ENCODE data around the gene ART5. TPM values are rescaled to one million over a fixed set of nuclear protein-coding genes. Genes with fewer than 3 reads are reported as not detected.

The ART5 gene
- total RNA-seq, 1 donor from 2014 or later, result not detected

DNA sequence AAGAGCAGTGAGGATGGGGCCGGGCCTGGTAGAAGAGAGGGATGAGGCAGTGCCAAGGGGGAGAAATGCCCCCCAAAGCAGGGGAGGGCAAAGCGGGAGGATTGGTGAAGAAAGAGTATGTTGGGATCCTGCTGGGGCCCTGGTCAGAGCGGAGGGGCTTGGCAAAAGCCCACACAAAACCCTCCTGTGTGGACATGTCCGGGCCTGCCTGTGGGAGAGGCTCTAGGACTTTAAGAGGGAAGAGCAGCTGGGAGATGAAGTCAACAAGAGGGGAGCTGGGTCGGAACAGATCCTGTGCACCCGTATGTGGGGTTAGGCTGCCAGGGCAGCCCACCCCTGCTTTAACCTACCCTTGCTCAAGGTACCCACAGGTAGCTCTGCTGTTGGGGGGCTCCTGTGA is 25.8 kb downstream of the ART5 start:
- intact Hi-C loops (cut with DNase I), result no loop called here

GRCh38 chr11:3614742-3615171 is 27.0 kb downstream of the ART5 start:
- Histone ChIP-seq H3K36me3 (no peaks in the 10 kb centered on the region), H3K4me1 (no peaks in the 10 kb centered on the region), H3K27ac (no peak overlapping the region), H3K27me3 (no peaks in the 10 kb centered on the region), H3K4me3 (no peak overlapping the region), H3K9me3 (no peaks in the 10 kb centered on the region)
- intact Hi-C loops (cut with DNase I), result no loop called here
- no peak for DNase-seq (ENCODE audit: low spot score in 2 of 2)
- TF ChIP-seq, protein P1, sequence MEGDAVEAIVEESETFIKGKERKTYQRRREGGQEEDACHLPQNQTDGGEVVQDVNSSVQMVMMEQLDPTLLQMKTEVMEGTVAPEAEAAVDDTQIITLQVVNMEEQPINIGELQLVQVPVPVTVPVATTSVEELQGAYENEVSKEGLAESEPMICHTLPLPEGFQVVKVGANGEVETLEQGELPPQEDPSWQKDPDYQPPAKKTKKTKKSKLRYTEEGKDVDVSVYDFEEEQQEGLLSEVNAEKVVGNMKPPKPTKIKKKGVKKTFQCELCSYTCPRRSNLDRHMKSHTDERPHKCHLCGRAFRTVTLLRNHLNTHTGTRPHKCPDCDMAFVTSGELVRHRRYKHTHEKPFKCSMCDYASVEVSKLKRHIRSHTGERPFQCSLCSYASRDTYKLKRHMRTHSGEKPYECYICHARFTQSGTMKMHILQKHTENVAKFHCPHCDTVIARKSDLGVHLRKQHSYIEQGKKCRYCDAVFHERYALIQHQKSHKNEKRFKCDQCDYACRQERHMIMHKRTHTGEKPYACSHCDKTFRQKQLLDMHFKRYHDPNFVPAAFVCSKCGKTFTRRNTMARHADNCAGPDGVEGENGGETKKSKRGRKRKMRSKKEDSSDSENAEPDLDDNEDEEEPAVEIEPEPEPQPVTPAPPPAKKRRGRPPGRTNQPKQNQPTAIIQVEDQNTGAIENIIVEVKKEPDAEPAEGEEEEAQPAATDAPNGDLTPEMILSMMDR (IDR thresholded peaks at IDR 0.05), result no peak

More for the DNA sequence above, 25.8 kb downstream of the ART5 start:
- Histone ChIP-seq H3K4me1 (no peaks in the 10 kb centered on the region), H3K27me3 (no peaks in the 10 kb centered on the region), H3K4me3 (no peak overlapping the region), H3K9me3 (no peaks in the 10 kb centered on the region), H3K36me3 (no peaks in the 10 kb centered on the region), H3K27ac (no peak overlapping the region)
- TF ChIP-seq, protein P1 (IDR thresholded peaks at IDR 0.05), result no peak
- DNase-seq (ENCODE audit: low spot score in 2 of 2), result no peak

DNA sequence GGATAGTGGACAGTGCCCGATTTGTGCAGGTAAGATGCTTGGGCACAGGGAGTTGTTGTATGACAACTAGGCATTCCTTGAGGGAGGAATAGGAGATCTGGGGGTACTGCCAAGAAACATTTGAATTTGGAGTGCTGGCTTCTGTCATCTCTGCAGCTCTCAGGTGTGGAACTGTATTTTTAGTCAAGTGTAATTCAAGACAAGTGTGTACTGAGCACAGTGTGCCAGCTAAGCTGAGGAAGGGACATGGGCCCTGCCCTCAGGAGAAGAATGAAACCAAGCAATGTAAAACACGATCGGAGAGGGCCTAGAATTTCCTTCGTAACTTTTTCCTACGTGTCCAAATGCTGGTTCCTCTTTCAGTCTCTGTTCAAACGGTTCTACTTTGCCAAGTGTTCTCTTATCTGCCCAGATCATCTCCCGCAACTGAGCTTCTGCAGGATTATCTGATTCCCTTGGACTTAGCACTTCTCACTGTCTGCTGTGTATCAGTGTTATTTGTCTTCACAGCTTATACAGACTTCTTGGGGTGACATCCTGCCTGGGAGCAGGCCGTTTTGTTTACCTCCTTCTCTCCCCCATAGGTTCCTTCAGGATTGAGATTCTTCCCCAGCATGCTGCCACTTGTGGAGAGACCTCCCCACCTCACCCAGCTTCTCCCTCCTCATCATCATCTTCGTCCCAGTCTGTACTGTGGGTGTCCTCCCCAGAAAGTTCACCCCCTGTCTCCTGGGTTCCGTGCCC is 27.6 kb downstream of the ART5 start:
- Histone ChIP-seq H3K27me3 (no peaks in the 10 kb centered on the region), H3K27ac (no peak overlapping the region), H3K9me3 (no peaks in the 10 kb centered on the region), H3K4me1 (no peaks in the 10 kb centered on the region), H3K4me3 (no peak overlapping the region), H3K36me3 (no peaks in the 10 kb centered on the region)
- no peak for DNase-seq (ENCODE audit: low spot score in 2 of 2)
- intact Hi-C loops (cut with DNase I), result no loop called here
- TF ChIP-seq, protein P1 (IDR thresholded peaks at IDR 0.05), result no peak

GRCh38 chr11:3611976-3612678 is 29.7 kb downstream of the ART5 start:
- intact Hi-C loops (cut with DNase I), result no loop called here
- Histone ChIP-seq H3K4me3 (no peak overlapping the region), H3K27ac (no peak overlapping the region), H3K9me3 (no peaks in the 10 kb centered on the region), H3K36me3 (no peaks in the 10 kb centered on the region), H3K27me3 (no peaks in the 10 kb centered on the region), H3K4me1 (no peaks in the 10 kb centered on the region)
- TF ChIP-seq, protein P1 (IDR thresholded peaks at IDR 0.05), result no peak
- DNase-seq (ENCODE audit: low spot score in 2 of 2), result no peak

DNA sequence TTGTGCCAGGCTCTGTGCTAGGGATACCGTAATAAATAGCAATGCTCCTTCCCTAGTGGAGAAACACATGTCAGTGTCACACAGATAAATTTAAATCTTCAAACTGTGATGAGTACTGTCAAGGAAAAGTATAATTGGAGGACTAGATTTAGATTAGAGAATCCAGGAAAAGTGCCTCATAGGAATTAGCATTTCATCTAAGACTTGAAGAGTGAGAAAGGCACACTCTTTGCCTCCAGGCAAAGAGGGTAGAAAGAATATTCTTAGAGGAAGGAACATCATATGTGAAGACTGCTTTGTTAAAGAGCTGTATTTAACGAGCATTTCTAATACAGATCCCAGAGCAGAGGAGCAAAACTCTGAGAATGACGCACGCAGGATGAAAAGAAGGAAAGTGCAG is 30.9 kb downstream of the ART5 start:
- intact Hi-C loops (cut with DNase I), result no loop called here
- no peak for DNase-seq (ENCODE audit: low spot score in 2 of 2)
- Histone ChIP-seq H3K4me3 (no peak overlapping the region), H3K36me3 (no peaks in the 10 kb centered on the region), H3K27me3 (no peaks in the 10 kb centered on the region), H3K9me3 (no peaks in the 10 kb centered on the region), H3K4me1 (no peaks in the 10 kb centered on the region), H3K27ac (no peak overlapping the region)
- TF ChIP-seq, protein P1 (IDR thresholded peaks at IDR 0.05), result no peak
